HL-60 (cell line): Measurements from ENCODE around the gene EGFR.

Experiments
- GABPA ChIP-seq: IDR thresholded peaks from 2 replicates; pipeline ENCODE4 v1.6.1; 2012; ENCODE audit warnings: low read depth
- POLR2AphosphoS5 ChIP-seq: IDR thresholded peaks from 2 replicates; pipeline ENCODE4 v1.6.1; 2012; ENCODE audit warnings: low read depth
- TF ChIP-seq, protein P1 (sequence below): IDR thresholded peaks from one replicate; pipeline ENCODE4 v1.5.1; 2011; ENCODE audit warnings: low read length, control low read depth, inconsistent platforms; ENCODE audit not compliant: insufficient read depth
- TF ChIP-seq, protein P2 (sequence below): IDR thresholded peaks from 2 replicates; pipeline ENCODE4 v1.6.1; 2012; ENCODE audit warnings: low read depth; ENCODE audit not compliant: insufficient replicate concordance

DNA sequence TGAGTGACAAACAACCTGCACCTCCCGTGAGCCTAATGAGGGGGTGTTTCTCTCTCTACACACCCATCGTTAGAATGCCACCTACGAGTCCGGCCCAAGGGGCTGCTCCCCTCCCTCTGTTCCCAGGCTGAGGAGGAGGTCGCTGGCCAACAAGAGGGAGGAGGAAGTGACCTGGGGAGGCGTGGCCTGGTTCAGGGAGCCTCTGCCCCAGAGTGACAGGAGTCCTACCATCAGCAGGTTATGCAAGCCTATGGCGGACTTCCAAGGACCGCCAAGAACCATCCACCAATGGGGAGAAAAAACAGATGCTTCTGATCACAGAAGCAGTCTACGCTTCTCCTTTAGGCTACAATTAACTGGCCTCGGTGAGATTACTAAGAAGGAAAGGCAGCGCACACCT is 12.3 kb upstream of the EGFR start:
- TF ChIP-seq, protein P1, sequence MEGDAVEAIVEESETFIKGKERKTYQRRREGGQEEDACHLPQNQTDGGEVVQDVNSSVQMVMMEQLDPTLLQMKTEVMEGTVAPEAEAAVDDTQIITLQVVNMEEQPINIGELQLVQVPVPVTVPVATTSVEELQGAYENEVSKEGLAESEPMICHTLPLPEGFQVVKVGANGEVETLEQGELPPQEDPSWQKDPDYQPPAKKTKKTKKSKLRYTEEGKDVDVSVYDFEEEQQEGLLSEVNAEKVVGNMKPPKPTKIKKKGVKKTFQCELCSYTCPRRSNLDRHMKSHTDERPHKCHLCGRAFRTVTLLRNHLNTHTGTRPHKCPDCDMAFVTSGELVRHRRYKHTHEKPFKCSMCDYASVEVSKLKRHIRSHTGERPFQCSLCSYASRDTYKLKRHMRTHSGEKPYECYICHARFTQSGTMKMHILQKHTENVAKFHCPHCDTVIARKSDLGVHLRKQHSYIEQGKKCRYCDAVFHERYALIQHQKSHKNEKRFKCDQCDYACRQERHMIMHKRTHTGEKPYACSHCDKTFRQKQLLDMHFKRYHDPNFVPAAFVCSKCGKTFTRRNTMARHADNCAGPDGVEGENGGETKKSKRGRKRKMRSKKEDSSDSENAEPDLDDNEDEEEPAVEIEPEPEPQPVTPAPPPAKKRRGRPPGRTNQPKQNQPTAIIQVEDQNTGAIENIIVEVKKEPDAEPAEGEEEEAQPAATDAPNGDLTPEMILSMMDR: no peak
- no peak for TF ChIP-seq POLR2AphosphoS5
- TF ChIP-seq, protein P2, sequence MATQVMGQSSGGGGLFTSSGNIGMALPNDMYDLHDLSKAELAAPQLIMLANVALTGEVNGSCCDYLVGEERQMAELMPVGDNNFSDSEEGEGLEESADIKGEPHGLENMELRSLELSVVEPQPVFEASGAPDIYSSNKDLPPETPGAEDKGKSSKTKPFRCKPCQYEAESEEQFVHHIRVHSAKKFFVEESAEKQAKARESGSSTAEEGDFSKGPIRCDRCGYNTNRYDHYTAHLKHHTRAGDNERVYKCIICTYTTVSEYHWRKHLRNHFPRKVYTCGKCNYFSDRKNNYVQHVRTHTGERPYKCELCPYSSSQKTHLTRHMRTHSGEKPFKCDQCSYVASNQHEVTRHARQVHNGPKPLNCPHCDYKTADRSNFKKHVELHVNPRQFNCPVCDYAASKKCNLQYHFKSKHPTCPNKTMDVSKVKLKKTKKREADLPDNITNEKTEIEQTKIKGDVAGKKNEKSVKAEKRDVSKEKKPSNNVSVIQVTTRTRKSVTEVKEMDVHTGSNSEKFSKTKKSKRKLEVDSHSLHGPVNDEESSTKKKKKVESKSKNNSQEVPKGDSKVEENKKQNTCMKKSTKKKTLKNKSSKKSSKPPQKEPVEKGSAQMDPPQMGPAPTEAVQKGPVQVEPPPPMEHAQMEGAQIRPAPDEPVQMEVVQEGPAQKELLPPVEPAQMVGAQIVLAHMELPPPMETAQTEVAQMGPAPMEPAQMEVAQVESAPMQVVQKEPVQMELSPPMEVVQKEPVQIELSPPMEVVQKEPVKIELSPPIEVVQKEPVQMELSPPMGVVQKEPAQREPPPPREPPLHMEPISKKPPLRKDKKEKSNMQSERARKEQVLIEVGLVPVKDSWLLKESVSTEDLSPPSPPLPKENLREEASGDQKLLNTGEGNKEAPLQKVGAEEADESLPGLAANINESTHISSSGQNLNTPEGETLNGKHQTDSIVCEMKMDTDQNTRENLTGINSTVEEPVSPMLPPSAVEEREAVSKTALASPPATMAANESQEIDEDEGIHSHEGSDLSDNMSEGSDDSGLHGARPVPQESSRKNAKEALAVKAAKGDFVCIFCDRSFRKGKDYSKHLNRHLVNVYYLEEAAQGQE: no peak
- no peak for TF ChIP-seq GABPA
